Dedifferentiated amniotic fluid mesenchymal stem cell (primary cell): ENCODE measurements around the gene TCEA3.

Source experiments
- DNase-seq: peaks from one replicate; pipeline ENCODE4 v3.0.0-alpha.2; 2016; ENCODE audit errors: extremely low spot score

Gene TCEA3

GRCh38 chr1:23424293-23425192, at the start of gene TCEA3:
TCEA3 (minus strand) TSS chr1:23424748; CDS start chr1:23424633, 115 bp downstream.
- no peak for DNase-seq

GRCh38 chr1:23473037-23473800, 48.7 kb upstream of the TCEA3 start:
- no peak for DNase-seq

- no peak for DNase-seq
Measured at GRCh38 chr1:23472351-23473036, 47.9 kb upstream of the TCEA3 start.

GRCh38 chr1:23471473-23472075, 47.0 kb upstream of the TCEA3 start:
- no peak for DNase-seq

GRCh38 chr1:23470282-23471070, 45.9 kb upstream of the TCEA3 start:
- DNase-seq, result no peak

GRCh38 chr1:23469372-23469982, 44.9 kb upstream of the TCEA3 start:
- DNase-seq, result no peak

- no peak for DNase-seq
Measured at GRCh38 chr1:23466423-23466989, 42.0 kb upstream of the TCEA3 start.

- no peak for DNase-seq
Measured at GRCh38 chr1:23463286-23463685, 38.7 kb upstream of the TCEA3 start.

GRCh38 chr1:23462766-23463165, 38.2 kb upstream of the TCEA3 start:
- DNase-seq, result no peak

GRCh38 chr1:23461050-23461449, 36.5 kb upstream of the TCEA3 start:
- DNase-seq, result no peak

- DNase-seq, result no peak
Measured at GRCh38 chr1:23460519-23460918, 36.0 kb upstream of the TCEA3 start.

- no peak for DNase-seq
Measured at GRCh38 chr1:23459338-23459757, 34.8 kb upstream of the TCEA3 start.

GRCh38 chr1:23456226-23456625, 31.7 kb upstream of the TCEA3 start:
- no peak for DNase-seq

GRCh38 chr1:23453455-23454000, 29.0 kb upstream of the TCEA3 start:
- DNase-seq, result no peak

GRCh38 chr1:23452011-23452411, 27.5 kb upstream of the TCEA3 start:
- DNase-seq, result no peak

GRCh38 chr1:23451441-23451840, 26.9 kb upstream of the TCEA3 start:
- DNase-seq, result no peak

GRCh38 chr1:23450894-23451293, 26.3 kb upstream of the TCEA3 start:
- no peak for DNase-seq

- DNase-seq, result no peak
Measured at GRCh38 chr1:23449958-23450357, 25.4 kb upstream of the TCEA3 start.

GRCh38 chr1:23449306-23449705, 24.8 kb upstream of the TCEA3 start:
- DNase-seq, result no peak

- no peak for DNase-seq
Measured at GRCh38 chr1:23448846-23449245, 24.3 kb upstream of the TCEA3 start.
